ENCODE results near the gene IFI35.
"Not testable (repeated sequence)": the region's sequence is repeated elsewhere in the genome, so short reads cannot be mapped to it uniquely, and the experiment has no call there.

The IFI35 gene

GRCh38 chr17:42997984-42998938 lies 8.3 kb upstream of the IFI35 start, which contains the start of gene RPL27:
RPL27 (plus strand) TSS chr17:42998419; CDS start chr17:42998751, 332 bp downstream.
- peak; percentile 99 for DNase-seq

- DNase-seq = no peak
These were observed 7.5 kb upstream of the IFI35 start for GRCh38 chr17:42999003-42999525.

- DNase-seq = not testable (repeated sequence)
These were observed 5.7 kb upstream of the IFI35 start for GRCh38 chr17:43000894-43001293.

- DNase-seq = no peak
These were observed 2.9 kb upstream of the IFI35 start for GRCh38 chr17:43003542-43004172.

GRCh38 chr17:43010667-43011308 lies 4.2 kb downstream of the IFI35 start:
- DNase-seq = no peak

- no peak for DNase-seq
These were observed 5.3 kb downstream of the IFI35 start for GRCh38 chr17:43011728-43012472.

GRCh38 chr17:43013296-43013695 lies 6.7 kb downstream of the IFI35 start:
- no peak for DNase-seq

GRCh38 chr17:43014020-43014648 lies 7.5 kb downstream of the IFI35 start:
- DNase-seq = no peak

GRCh38 chr17:43014649-43015542 lies 8.3 kb downstream of the IFI35 start:
- DNase-seq = no peak

GRCh38 chr17:43015579-43015978 lies 9.0 kb downstream of the IFI35 start:
- no peak for DNase-seq

GRCh38 chr17:43016216-43016615 lies 9.6 kb downstream of the IFI35 start:
- DNase-seq = no peak

- no peak for DNase-seq
These were observed 11.6 kb downstream of the IFI35 start for GRCh38 chr17:43018008-43018853.

- DNase-seq = peak; percentile 92
These were observed 12.3 kb downstream of the IFI35 start for GRCh38 chr17:43018932-43019331.

- DNase-seq = no peak
These were observed 12.8 kb downstream of the IFI35 start for GRCh38 chr17:43019418-43019817.

- no peak for DNase-seq
These were observed 13.5 kb downstream of the IFI35 start for GRCh38 chr17:43020030-43020621.

GRCh38 chr17:43020789-43021740 lies 14.5 kb downstream of the IFI35 start:
- no peak for DNase-seq

GRCh38 chr17:43021741-43022512 lies 15.3 kb downstream of the IFI35 start, which contains the start of gene VAT1:
VAT1 (minus strand) TSS chr17:43022385; CDS start chr17:43022322, 63 bp downstream.
- no peak for DNase-seq

Data from SIG-M5 (cell line).